ENCODE data around the gene MOAP1. TPM values are rescaled to one million over a fixed set of nuclear protein-coding genes. Genes with fewer than 3 reads are reported as not detected.
A peak's percentile ranks its signal among the peaks of the same experiment; 100 is the strongest.

MOAP1 gene
- total RNA-seq, 1 experiment from 2014 or later: 18.1 TPM

- TF ChIP-seq ARID4B (CRISPR knock-in tag; IDR thresholded peaks at IDR 0.05; ENCODE audit: borderline replicate concordance) (peak; percentile 58; the same call in 1 of the 2 replicates), TP53 (CRISPR knock-in tag; IDR thresholded peaks at IDR 0.05) (0 out of 2 replicates have a peak, but pooled peaks have one; percentile 28), MAX (CRISPR knock-in tag; IDR thresholded peaks at IDR 0.05) (peak; percentile 92), GTF2I (CRISPR knock-in tag; conservative IDR thresholded peaks at IDR 0.05) (no peak), CBFB (CRISPR knock-in tag; IDR thresholded peaks at IDR 0.05; ENCODE audit: low read depth) (peak; percentile 86; the same call in 1 of the 2 replicates), JUN (CRISPR knock-in tag; IDR thresholded peaks at IDR 0.05) (peak; percentile 73; the same call in 1 of the 2 replicates), ZNF425 (CRISPR knock-in tag; conservative IDR thresholded peaks at IDR 0.05) (no peak), CREM (CRISPR knock-in tag; IDR thresholded peaks at IDR 0.05) (peak; percentile 70; the same call in 1 of the 2 replicates), FOXK1 (CRISPR knock-in tag; IDR thresholded peaks at IDR 0.05) (peak; percentile 85), CREB1 (CRISPR knock-in tag; IDR thresholded peaks at IDR 0.05) (peak; percentile 72; the same call in 1 of the 2 replicates), ZNF232 (CRISPR knock-in tag; IDR thresholded peaks at IDR 0.05) (no peak), RORB (CRISPR knock-in tag; IDR thresholded peaks at IDR 0.05) (no peak), MYBL2 (CRISPR knock-in tag; IDR thresholded peaks at IDR 0.05) (peak; percentile 57; the same call in 1 of the 2 replicates), RELA (CRISPR knock-in tag; IDR thresholded peaks at IDR 0.05; ENCODE audit: borderline replicate concordance) (no peak), ZNF263 (CRISPR knock-in tag; IDR thresholded peaks at IDR 0.05; ENCODE audit: low read depth) (peak; percentile 37; the same call in 1 of the 2 replicates), ZNF317 (CRISPR knock-in tag; IDR thresholded peaks at IDR 0.05; ENCODE audit: borderline replicate concordance, low read depth) (no peak), NR2C2 (CRISPR knock-in tag; IDR thresholded peaks at IDR 0.05) (no peak), PRRX2 (CRISPR knock-in tag; IDR thresholded peaks at IDR 0.05) (no peak), SOX15 (CRISPR knock-in tag; IDR thresholded peaks at IDR 0.05) (no peak)
- TF ChIP-seq, protein P1, sequence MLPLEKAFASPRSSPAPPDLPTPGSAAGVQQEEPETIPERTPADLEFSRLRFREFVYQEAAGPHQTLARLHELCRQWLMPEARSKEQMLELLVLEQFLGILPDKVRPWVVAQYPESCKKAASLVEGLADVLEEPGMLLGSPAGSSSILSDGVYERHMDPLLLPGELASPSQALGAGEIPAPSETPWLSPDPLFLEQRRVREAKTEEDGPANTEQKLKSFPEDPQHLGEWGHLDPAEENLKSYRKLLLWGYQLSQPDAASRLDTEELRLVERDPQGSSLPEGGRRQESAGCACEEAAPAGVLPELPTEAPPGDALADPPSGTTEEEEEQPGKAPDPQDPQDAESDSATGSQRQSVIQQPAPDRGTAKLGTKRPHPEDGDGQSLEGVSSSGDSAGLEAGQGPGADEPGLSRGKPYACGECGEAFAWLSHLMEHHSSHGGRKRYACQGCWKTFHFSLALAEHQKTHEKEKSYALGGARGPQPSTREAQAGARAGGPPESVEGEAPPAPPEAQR (CRISPR knock-in tag; IDR thresholded peaks at IDR 0.05): no peak
- TF ChIP-seq, protein P2, sequence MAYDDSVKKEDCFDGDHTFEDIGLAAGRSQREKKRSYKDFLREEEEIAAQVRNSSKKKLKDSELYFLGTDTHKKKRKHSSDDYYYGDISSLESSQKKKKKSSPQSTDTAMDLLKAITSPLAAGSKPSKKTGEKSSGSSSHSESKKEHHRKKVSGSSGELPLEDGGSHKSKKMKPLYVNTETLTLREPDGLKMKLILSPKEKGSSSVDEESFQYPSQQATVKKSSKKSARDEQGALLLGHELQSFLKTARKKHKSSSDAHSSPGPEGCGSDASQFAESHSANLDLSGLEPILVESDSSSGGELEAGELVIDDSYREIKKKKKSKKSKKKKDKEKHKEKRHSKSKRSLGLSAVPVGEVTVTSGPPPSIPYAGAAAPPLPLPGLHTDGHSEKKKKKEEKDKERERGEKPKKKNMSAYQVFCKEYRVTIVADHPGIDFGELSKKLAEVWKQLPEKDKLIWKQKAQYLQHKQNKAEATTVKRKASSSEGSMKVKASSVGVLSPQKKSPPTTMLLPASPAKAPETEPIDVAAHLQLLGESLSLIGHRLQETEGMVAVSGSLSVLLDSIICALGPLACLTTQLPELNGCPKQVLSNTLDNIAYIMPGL (CRISPR knock-in tag; IDR thresholded peaks at IDR 0.05): peak; percentile 33; the same call in 1 of the 2 replicates
- TF ChIP-seq, protein P3, sequence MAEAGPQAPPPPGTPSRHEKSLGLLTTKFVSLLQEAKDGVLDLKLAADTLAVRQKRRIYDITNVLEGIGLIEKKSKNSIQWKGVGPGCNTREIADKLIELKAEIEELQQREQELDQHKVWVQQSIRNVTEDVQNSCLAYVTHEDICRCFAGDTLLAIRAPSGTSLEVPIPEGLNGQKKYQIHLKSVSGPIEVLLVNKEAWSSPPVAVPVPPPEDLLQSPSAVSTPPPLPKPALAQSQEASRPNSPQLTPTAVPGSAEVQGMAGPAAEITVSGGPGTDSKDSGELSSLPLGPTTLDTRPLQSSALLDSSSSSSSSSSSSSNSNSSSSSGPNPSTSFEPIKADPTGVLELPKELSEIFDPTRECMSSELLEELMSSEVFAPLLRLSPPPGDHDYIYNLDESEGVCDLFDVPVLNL (CRISPR knock-in tag; IDR thresholded peaks at IDR 0.05; ENCODE audit: borderline replicate concordance, low read depth): peak; percentile 92
- TF ChIP-seq, protein P4, sequence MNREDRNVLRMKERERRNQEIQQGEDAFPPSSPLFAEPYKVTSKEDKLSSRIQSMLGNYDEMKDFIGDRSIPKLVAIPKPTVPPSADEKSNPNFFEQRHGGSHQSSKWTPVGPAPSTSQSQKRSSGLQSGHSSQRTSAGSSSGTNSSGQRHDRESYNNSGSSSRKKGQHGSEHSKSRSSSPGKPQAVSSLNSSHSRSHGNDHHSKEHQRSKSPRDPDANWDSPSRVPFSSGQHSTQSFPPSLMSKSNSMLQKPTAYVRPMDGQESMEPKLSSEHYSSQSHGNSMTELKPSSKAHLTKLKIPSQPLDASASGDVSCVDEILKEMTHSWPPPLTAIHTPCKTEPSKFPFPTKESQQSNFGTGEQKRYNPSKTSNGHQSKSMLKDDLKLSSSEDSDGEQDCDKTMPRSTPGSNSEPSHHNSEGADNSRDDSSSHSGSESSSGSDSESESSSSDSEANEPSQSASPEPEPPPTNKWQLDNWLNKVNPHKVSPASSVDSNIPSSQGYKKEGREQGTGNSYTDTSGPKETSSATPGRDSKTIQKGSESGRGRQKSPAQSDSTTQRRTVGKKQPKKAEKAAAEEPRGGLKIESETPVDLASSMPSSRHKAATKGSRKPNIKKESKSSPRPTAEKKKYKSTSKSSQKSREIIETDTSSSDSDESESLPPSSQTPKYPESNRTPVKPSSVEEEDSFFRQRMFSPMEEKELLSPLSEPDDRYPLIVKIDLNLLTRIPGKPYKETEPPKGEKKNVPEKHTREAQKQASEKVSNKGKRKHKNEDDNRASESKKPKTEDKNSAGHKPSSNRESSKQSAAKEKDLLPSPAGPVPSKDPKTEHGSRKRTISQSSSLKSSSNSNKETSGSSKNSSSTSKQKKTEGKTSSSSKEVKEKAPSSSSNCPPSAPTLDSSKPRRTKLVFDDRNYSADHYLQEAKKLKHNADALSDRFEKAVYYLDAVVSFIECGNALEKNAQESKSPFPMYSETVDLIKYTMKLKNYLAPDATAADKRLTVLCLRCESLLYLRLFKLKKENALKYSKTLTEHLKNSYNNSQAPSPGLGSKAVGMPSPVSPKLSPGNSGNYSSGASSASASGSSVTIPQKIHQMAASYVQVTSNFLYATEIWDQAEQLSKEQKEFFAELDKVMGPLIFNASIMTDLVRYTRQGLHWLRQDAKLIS (CRISPR knock-in tag; IDR thresholded peaks at IDR 0.05; ENCODE audit: borderline replicate concordance): no peak
Measured at GRCh38 chr14:93206793-93207467, 22.2 kb upstream of the MOAP1 start, which contains the start of the genes GON7 and UBR7 (continued).
